Ovary (tissue), 3 donors: Measurements from ENCODE around the gene CELA2A.

Experiments
- POLR2A ChIP-seq: fragments of 450-650 bp; IDR thresholded peaks from one replicate; pipeline ENCODE4 v1.6.1; 2017; ENCODE audit warnings: antibody characterized with exemption, mild to moderate bottlenecking, moderate library complexity
- TF ChIP-seq, protein P1 (sequence below), 3 donors: fragments of 450-650 bp in 2 of 3; fragments of 200-600 bp in 1 of 3; IDR thresholded peaks; one replicate each; pipeline versions ENCODE4 v1.5.1 to v1.8.0; 2016 to 2022; ENCODE audit warnings: antibody characterized with exemption in 3 of 3, mild to moderate bottlenecking in 1 of 3
- donor health status: DM: no; HTN: no; CAD: no.

GRCh38 chr1:15483971-15484370 is 27.4 kb downstream of the CELA2A start:
- TF ChIP-seq, protein P1, sequence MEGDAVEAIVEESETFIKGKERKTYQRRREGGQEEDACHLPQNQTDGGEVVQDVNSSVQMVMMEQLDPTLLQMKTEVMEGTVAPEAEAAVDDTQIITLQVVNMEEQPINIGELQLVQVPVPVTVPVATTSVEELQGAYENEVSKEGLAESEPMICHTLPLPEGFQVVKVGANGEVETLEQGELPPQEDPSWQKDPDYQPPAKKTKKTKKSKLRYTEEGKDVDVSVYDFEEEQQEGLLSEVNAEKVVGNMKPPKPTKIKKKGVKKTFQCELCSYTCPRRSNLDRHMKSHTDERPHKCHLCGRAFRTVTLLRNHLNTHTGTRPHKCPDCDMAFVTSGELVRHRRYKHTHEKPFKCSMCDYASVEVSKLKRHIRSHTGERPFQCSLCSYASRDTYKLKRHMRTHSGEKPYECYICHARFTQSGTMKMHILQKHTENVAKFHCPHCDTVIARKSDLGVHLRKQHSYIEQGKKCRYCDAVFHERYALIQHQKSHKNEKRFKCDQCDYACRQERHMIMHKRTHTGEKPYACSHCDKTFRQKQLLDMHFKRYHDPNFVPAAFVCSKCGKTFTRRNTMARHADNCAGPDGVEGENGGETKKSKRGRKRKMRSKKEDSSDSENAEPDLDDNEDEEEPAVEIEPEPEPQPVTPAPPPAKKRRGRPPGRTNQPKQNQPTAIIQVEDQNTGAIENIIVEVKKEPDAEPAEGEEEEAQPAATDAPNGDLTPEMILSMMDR (IDR thresholded peaks at IDR 0.05), result no peak
- no peak for TF ChIP-seq POLR2A
